ENCODE data around the gene SACM1L.
A peak's percentile ranks its signal among the peaks of the same experiment; 100 is the strongest.

SACM1L gene

DNA sequence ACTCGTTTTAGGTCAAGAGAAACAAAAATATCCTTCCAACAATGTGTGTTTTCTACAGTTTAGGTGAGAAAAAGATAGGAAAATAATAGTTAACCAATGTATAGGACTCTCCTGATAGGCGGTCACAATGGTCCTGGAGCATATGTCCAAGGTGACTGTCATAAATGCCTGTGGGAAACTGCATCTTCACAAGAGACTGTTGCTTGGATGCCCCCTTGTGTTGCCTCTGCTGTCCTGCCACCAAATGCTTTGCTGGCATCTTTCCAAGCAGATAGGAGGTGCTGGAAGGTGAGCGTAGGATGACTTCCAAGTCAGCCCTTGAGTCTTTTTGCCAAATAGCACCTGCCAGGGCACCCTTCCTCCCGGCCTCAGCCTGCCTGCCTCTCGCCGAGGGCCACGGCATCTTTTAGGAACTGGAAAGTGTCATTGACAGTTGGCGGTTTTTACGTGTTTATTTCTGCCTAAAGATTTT, 24.1 kb upstream of the SACM1L start:
- in situ Hi-C loops (cut with HindIII; ENCODE audit: low sequenced_read_pairs) = loop anchor here (25.0 kb wide), 1 partner anchor 153 kb away; no protein-coding TSS in a partner anchor
- peak; percentile 53 for TF ChIP-seq CTCF (IDR thresholded peaks at IDR 0.05; ENCODE audit: low read depth, low read length)
- no peak overlapping the region for H3K4me3 ChIP-seq (ENCODE audit: low read depth, low read length)
- DNase-seq (ENCODE audit: low read depth, low spot score) = no peak

DNA sequence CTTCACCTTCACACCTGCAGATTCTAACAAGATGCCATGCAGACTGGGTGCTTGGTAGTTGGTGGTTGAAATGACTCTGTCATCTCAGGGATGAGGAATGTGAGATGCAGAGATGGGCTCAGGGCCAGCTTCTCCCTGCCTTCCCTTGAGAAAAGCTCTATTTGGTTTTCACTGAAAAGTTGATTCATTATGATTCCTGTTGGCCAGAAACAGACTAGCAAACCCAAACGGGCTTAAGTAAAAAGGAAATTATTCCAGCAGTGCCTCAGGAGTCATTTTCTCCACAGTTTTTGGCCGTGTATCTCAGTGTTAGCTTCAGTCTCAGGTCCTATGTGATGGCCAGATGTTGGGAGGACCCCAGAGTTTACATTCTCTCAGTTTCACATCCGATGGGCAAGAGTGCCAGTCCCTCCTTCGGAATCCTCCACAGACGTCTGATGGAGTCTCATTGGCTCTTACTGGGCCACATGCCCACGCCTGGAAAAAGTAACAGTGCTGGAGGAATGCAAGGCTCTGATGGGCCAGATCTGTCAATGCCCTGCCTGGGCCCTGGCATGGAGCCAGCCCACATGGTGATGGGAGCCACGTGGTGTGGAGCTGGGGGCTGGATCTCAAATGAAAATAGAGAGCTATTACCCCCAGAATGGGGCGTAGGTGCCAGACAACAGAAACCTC, 22.3 kb upstream of the SACM1L start:
- DNase-seq (ENCODE audit: low read depth, low spot score) = peak; percentile 67
- TF ChIP-seq CTCF (IDR thresholded peaks at IDR 0.05; ENCODE audit: low read depth, low read length) = no peak
- H3K4me3 ChIP-seq (ENCODE audit: low read depth, low read length) = no peak overlapping the region
- in situ Hi-C loops (cut with HindIII; ENCODE audit: low sequenced_read_pairs) = loop anchor here (25.0 kb wide), 1 partner anchor 155 kb away; no protein-coding TSS in a partner anchor

DNA sequence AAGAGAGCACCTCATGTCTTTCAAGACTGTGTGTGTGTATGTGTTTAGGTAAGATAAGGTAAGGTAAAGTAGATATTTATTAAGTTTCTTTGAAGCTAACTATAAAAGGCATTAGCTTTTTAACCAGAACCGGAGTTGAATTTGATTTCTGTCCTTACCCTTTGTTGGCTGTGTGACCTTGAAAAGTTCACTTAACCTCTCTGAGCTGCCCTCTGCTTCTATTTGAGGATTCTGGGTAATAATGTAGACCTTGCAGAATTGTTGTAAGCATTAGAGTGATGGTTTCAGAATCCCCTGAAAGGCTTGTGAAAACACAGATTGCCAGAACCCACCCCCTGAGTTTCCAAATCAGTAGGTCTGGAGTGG, 21.6 kb upstream of the SACM1L start:
- no peak for DNase-seq (ENCODE audit: low read depth, low spot score)
- TF ChIP-seq CTCF (IDR thresholded peaks at IDR 0.05; ENCODE audit: low read depth, low read length) = no peak
- in situ Hi-C loops (cut with HindIII; ENCODE audit: low sequenced_read_pairs) = loop anchor here (25.0 kb wide), 1 partner anchor 155 kb away; no protein-coding TSS in a partner anchor
- H3K4me3 ChIP-seq (ENCODE audit: low read depth, low read length) = no peak overlapping the region

- TF ChIP-seq CTCF (IDR thresholded peaks at IDR 0.05; ENCODE audit: low read depth, low read length) = no peak
These were observed 18.8 kb upstream of the SACM1L start for GRCh38 chr3:45670436-45670835.

DNA sequence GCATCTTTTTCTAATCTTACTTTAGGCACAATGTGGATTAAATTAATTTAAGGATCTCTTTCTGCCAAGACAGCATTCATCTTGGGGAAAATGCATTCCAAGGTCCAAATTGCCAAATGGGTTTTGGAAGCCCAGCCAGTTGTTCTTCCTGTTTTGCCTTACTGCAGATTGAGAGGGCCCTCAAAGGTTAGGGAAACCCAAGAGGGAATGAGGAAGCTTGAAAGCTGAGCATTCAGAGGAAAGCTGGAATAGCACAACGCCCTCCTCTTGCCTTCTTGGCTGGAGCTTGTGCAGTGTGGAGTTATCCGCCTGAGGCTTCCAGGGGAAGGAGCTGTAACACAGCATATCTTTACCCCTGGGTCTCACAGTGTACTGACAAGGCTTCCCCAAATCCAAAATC, 18.2 kb upstream of the SACM1L start:
- in situ Hi-C loops (cut with HindIII; ENCODE audit: low sequenced_read_pairs) = loop anchor here (25.0 kb wide), 1 partner anchor 159 kb away; no protein-coding TSS in a partner anchor
- no peak overlapping the region for H3K4me3 ChIP-seq (ENCODE audit: low read depth, low read length)
- DNase-seq (ENCODE audit: low read depth, low spot score) = no peak
- TF ChIP-seq CTCF (IDR thresholded peaks at IDR 0.05; ENCODE audit: low read depth, low read length) = no peak

More at GRCh38 chr3:45670436-45670835, 18.8 kb upstream of the SACM1L start:
- DNase-seq (ENCODE audit: low read depth, low spot score) = no peak
- no peak overlapping the region for H3K4me3 ChIP-seq (ENCODE audit: low read depth, low read length)
- in situ Hi-C loops (cut with HindIII; ENCODE audit: low sequenced_read_pairs) = loop anchor here (25.0 kb wide), 1 partner anchor 158 kb away; no protein-coding TSS in a partner anchor

- no peak for TF ChIP-seq CTCF (IDR thresholded peaks at IDR 0.05; ENCODE audit: low read depth, low read length)
- in situ Hi-C loops (cut with HindIII; ENCODE audit: low sequenced_read_pairs) = loop anchor here (25.0 kb wide), 1 partner anchor 161 kb away; no protein-coding TSS in a partner anchor
- DNase-seq (ENCODE audit: low read depth, low spot score) = no peak
- H3K4me3 ChIP-seq (ENCODE audit: low read depth, low read length) = no peak overlapping the region
These were observed 15.9 kb upstream of the SACM1L start for GRCh38 chr3:45673273-45673672.

Measured in astrocyte of the spinal cord (primary cell).